Mesothelial cell of epicardium (in vitro differentiated cells): ENCODE data around the gene MID1. TPM values are rescaled to one million over a fixed set of nuclear protein-coding genes. Genes with fewer than 3 reads are reported as not detected.

ENCODE experiments used
- DNase-seq, 2 experiments: peaks; one replicate each; pipeline ENCODE4 v3.0.0; 2021; ENCODE audit warnings: low spot score in 2 of 2; ENCODE audit not compliant: unreplicated experiment in 2 of 2
- H3K27ac Mint-ChIP-seq: 2 replicates; pipeline ENCODE4 v1.8.0; 2021; ENCODE audit warnings: mixed read lengths
- H3K27me3 Mint-ChIP-seq: 2 replicates; pipeline ENCODE4 v1.8.0; 2021; ENCODE audit warnings: low read depth, mixed read lengths
- H3K36me3 Mint-ChIP-seq: 2 replicates; pipeline ENCODE4 v1.8.0; 2021; ENCODE audit warnings: mixed read lengths
- H3K4me1 Mint-ChIP-seq: 2 replicates; pipeline ENCODE4 v1.8.0; 2021; ENCODE audit warnings: mixed read lengths
- H3K4me3 Mint-ChIP-seq: 2 replicates; pipeline ENCODE4 v1.8.0; 2021; ENCODE audit warnings: mild to moderate bottlenecking, moderate library complexity, mixed read lengths
- H3K9me3 Mint-ChIP-seq: 2 replicates; pipeline ENCODE4 v1.8.0; 2021; ENCODE audit warnings: mixed read lengths
- total RNA-seq: library from RNA; stranded (reverse); gene quantifications from 3 replicates; pipeline ENCODE4 v1.2.1, GENCODE V29; 2021
- TF ChIP-seq, protein P1 (sequence below): fragments of 200-600 bp; sonication (generic); IDR thresholded peaks from one replicate; pipeline ENCODE4 v1.5.0; 2021; ENCODE audit warnings: antibody characterized with exemption; ENCODE audit not compliant: unreplicated experiment

MID1 gene
- total RNA-seq, 1 donor from 2014 or later = 48.3 TPM

DNA sequence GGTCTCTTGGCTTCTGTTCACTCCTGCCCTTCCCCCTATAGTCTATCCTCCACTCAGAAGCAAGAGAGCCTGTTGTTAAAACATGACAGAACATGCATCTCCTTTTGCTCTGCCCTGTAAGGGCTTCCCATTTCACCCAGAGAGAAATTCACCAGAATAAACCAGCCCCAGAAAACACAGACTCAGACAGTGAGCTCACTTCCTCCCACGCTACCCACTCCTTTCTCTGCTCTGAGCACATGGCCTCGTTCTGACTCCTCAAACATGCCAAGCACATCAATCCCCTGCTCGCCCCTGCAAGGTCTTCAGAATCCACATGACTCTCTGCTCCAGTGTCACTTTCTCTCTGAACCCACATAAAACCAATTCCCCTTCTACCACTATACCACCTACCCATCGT lies 50.4 kb downstream of the MID1 start:
- DNase-seq = no peak
- Mint-ChIP-seq H3K27me3 (no peaks in the 10 kb centered on the region), H3K27ac (peak overlapping the region; percentile 86), H3K4me3 (no peak overlapping the region), H3K36me3 (peaks cover 24% of the 10 kb centered on the region), H3K4me1 (peaks cover 26% of the 10 kb centered on the region), H3K9me3 (peaks cover 29% of the 10 kb centered on the region)
- TF ChIP-seq, protein P1, sequence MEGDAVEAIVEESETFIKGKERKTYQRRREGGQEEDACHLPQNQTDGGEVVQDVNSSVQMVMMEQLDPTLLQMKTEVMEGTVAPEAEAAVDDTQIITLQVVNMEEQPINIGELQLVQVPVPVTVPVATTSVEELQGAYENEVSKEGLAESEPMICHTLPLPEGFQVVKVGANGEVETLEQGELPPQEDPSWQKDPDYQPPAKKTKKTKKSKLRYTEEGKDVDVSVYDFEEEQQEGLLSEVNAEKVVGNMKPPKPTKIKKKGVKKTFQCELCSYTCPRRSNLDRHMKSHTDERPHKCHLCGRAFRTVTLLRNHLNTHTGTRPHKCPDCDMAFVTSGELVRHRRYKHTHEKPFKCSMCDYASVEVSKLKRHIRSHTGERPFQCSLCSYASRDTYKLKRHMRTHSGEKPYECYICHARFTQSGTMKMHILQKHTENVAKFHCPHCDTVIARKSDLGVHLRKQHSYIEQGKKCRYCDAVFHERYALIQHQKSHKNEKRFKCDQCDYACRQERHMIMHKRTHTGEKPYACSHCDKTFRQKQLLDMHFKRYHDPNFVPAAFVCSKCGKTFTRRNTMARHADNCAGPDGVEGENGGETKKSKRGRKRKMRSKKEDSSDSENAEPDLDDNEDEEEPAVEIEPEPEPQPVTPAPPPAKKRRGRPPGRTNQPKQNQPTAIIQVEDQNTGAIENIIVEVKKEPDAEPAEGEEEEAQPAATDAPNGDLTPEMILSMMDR = no peak

DNA sequence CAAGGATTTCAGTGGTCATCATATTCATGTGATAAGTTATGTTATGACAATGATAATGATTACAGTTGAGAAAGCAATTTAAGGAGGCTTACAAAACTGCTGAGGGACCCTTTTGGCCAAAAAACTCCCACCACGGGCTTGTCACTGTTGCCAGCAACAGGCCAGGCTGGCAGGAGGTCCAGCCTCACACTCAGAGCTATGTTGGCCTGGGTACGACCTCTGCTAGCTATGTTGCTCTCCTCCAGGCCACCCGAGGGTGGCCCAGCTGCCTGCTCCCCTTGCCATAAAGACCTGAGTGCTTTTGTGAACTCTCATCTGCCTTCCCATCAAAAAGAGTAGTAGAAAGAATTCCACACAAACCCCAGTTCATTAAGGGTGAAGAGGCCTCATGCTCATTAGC lies 52.0 kb downstream of the MID1 start:
- Mint-ChIP-seq H3K9me3 (peaks cover 22% of the 10 kb centered on the region), H3K4me3 (no peak overlapping the region), H3K27me3 (no peaks in the 10 kb centered on the region), H3K36me3 (peaks cover 21% of the 10 kb centered on the region), H3K27ac (no peak overlapping the region), H3K4me1 (peaks cover 27% of the 10 kb centered on the region)
- TF ChIP-seq, protein P1 = no peak
- no peak for DNase-seq

DNA sequence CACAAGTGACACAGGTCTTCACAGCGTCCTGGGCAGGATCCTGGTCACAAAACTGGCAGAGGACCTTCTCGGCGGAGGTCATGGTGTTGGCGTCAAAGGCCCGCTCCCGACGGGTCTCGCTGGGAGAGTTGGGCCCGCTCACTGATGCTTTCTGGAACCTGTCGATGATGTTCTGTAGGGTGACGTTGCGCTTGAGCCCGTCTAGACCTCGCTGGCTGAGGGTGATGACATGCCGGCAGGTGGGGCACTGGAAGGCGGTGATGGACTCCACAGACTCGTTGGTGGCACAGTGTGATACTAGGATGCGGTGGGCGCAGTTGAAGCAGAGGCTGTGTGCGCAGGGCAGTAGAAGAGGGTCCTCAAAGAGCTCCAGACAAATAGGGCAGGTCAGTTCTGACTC lies 53.2 kb downstream of the MID1 start:
- TF ChIP-seq, protein P1 = no peak
- Mint-ChIP-seq H3K27me3 (no peaks in the 10 kb centered on the region), H3K9me3 (peaks cover 23% of the 10 kb centered on the region), H3K27ac (peak overlapping the region; percentile 30), H3K4me3 (no peak overlapping the region), H3K4me1 (peaks cover 27% of the 10 kb centered on the region), H3K36me3 (peaks cover 16% of the 10 kb centered on the region)
- no peak for DNase-seq

DNA sequence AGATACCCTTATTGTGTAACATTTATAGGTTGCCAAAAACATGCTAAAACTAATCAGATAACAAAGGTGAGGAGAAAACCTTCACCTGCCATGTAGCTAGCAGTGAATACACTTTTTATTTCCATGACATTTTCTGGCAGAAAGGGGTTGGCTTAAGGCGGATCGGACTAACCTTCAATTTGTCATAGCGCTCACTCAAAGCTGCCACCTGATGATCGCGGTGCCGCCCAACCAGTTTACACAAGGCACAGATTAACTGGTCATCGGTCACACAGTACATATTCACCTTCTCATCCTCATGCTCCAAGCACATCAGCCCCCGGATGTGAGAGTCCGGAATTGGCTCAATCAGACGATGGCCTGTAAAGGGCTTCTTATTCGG lies 53.7 kb downstream of the MID1 start:
- Mint-ChIP-seq H3K27ac (no peak overlapping the region), H3K4me1 (peaks cover 27% of the 10 kb centered on the region), H3K36me3 (peaks cover 19% of the 10 kb centered on the region), H3K4me3 (no peak overlapping the region), H3K9me3 (peaks cover 26% of the 10 kb centered on the region), H3K27me3 (no peaks in the 10 kb centered on the region)
- no peak for DNase-seq
- TF ChIP-seq, protein P1 = no peak

DNA sequence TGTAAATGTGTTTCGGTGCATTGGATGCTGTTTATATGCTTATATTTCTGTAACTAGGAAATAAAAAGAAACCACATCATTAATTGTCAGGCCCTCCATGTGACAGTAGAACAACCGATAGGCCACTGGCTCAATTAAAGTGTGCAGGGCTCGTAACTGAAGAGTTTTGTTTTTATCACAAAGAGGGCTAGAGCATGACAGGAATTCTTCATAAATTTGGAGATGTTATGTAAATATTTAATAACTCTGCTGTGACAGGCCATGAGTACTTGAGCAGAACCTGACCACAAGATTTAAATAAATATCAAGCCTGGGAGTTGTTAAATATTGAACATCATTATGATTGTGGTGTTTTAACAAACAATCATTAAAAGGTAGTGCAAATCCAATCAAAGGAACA lies 55.9 kb downstream of the MID1 start:
- H3K9me3 Mint-ChIP-seq = peaks cover 27% of the 10 kb centered on the region
- TF ChIP-seq, protein P1 = no peak
- peaks cover 22% of the 10 kb centered on the region for H3K36me3 Mint-ChIP-seq
- H3K4me1 Mint-ChIP-seq = peaks cover 14% of the 10 kb centered on the region
- DNase-seq = no peak
- H3K27ac Mint-ChIP-seq = no peak overlapping the region
- H3K4me3 Mint-ChIP-seq = no peak overlapping the region
- no peaks in the 10 kb centered on the region for H3K27me3 Mint-ChIP-seq

DNA sequence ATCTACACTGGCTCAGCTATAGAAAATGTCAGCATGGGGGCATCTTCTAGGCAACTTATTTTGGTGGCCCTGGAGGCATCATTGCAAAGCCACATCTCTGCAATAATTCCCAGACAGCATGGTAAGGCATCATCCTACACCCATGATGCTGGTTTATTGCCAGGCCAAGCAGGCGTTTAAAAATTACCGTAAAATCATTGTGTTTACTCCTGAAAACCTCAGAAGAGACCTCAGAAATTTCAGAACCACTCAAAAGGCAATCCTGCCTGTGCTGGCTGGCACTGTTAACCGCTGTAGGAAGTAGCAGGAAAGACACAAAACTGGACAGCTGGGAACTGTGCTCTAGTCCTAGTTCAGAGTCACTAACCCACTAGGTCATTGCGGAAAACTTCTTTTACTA lies 63.2 kb downstream of the MID1 start:
- DNase-seq = no peak
- H3K9me3 Mint-ChIP-seq = peaks cover 39% of the 10 kb centered on the region
- TF ChIP-seq, protein P1 = no peak
- H3K27me3 Mint-ChIP-seq = no peaks in the 10 kb centered on the region
- H3K4me1 Mint-ChIP-seq = peaks cover 9% of the 10 kb centered on the region
- no peak overlapping the region for H3K4me3 Mint-ChIP-seq
- H3K27ac Mint-ChIP-seq = no peak overlapping the region
- H3K36me3 Mint-ChIP-seq = peaks cover 11% of the 10 kb centered on the region
